ENCODE measurements around the gene POLR2J2.
"Not testable (repeated sequence)": the region's sequence is repeated elsewhere in the genome, so short reads cannot be mapped to it uniquely, and the experiment has no call there.

GRCh38 chr7:102698962-102699750 lies 27.7 kb upstream of the POLR2J2 start:
- not testable (repeated sequence) for TF ChIP-seq CTCF (conservative IDR thresholded peaks at IDR 0.05; ENCODE audit: low read depth, low read length); EZH2phosphoT487 (IDR thresholded peaks at IDR 0.05; ENCODE audit: borderline replicate concordance, low read length); EZH2 (IDR thresholded peaks at IDR 0.05; ENCODE audit: low read length, unreplicated experiment)

All from PC-3 (cell line).